Measurements from ENCODE around the gene SYNPO2L. TPM values are rescaled to one million over a fixed set of nuclear protein-coding genes. Genes with fewer than 3 reads are reported as not detected.

The SYNPO2L gene
- total RNA-seq, 1 donor, result under 0.01 TPM

DNA sequence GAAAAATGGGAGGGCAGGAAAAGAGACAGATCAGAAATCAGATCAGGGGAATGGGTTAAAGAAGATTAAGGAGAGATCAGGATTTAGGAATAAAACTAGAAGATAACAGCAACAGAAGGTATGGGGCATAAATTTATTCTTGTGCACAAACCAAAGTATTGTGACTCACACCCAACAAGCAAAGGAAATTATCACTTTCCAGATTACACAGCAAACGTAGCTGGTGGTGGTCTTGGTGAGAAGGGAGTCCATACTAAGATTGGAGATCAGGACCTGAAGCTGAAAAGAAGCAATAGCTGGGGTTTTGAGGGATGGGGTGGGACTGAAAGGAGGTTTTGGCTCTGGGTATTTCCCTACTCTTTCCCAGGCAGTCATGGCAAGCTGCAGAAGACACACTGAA, 11.1 kb downstream of the SYNPO2L start:
- no peak overlapping the region for H3K27ac ChIP-seq (ENCODE audit: low read depth, low read length)
- no peaks in the 10 kb centered on the region for H3K36me3 ChIP-seq (ENCODE audit: insufficient read depth, low read length)
- peaks cover 10% of the 10 kb centered on the region for H3K27me3 ChIP-seq (ENCODE audit: insufficient read depth, low read length)
- TF ChIP-seq, protein P1, sequence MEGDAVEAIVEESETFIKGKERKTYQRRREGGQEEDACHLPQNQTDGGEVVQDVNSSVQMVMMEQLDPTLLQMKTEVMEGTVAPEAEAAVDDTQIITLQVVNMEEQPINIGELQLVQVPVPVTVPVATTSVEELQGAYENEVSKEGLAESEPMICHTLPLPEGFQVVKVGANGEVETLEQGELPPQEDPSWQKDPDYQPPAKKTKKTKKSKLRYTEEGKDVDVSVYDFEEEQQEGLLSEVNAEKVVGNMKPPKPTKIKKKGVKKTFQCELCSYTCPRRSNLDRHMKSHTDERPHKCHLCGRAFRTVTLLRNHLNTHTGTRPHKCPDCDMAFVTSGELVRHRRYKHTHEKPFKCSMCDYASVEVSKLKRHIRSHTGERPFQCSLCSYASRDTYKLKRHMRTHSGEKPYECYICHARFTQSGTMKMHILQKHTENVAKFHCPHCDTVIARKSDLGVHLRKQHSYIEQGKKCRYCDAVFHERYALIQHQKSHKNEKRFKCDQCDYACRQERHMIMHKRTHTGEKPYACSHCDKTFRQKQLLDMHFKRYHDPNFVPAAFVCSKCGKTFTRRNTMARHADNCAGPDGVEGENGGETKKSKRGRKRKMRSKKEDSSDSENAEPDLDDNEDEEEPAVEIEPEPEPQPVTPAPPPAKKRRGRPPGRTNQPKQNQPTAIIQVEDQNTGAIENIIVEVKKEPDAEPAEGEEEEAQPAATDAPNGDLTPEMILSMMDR (IDR thresholded peaks at IDR 0.05; ENCODE audit: extremely low read depth, low read depth, low read length), result no peak
- no peaks in the 10 kb centered on the region for H4K20me1 ChIP-seq (ENCODE audit: insufficient read depth, low read length)
- no peak overlapping the region for H3K4me3 ChIP-seq (ENCODE audit: insufficient read depth, low read length)
- no peaks in the 10 kb centered on the region for H3K9me3 ChIP-seq (ENCODE audit: low read depth, low read length)
- no peak overlapping the region for H2AFZ ChIP-seq (ENCODE audit: low read length)
- peaks cover 21% of the 10 kb centered on the region for H3K4me1 ChIP-seq (ENCODE audit: insufficient read depth, low read length)
- no peak for DNase-seq (ENCODE audit: insufficient read length, low spot score, missing footprints)
- no peaks in the 10 kb centered on the region for H3K79me2 ChIP-seq (ENCODE audit: insufficient read depth, low read length)
- no peak overlapping the region for H3K4me2 ChIP-seq (ENCODE audit: insufficient read depth, low read length)

DNA sequence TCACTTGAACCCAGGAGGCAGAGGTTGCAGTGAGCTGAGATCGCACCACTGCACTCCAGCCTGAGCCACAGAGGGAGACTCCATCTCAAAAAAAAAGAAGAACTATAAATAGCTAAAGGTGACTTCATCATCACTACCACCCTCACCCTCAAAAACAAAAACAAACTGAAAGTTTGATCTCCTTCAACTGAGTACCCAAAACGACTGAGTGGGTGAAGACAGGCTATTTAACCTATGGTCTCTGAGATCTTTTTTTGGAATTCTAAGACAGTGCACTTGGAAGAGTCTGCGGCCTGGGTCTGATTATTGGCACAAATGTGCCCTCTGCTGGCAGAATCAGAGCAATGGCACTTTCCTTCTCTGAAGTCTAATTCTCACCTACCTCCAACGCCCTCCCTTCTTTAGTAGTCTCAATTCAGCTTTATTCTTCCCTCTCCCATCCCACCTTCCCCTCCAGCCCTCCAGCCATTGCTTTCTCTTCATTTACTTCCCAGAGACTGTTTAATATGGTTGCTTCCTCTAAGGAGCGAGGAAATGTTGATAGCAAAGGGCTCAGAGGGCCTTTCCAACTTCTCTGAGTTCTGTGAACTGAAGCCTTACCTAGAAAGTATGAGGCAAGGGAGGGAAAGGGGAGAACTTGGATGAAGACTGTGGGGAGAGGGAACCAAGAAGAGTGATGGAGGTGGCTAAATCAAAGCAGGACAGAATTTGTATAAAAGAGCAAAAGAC, 11.7 kb downstream of the SYNPO2L start:
- Histone ChIP-seq H3K9me3 (ENCODE audit: low read depth, low read length) (no peaks in the 10 kb centered on the region), H2AFZ (ENCODE audit: low read length) (peak overlapping the region; percentile 28), H3K27ac (ENCODE audit: low read depth, low read length) (no peak overlapping the region), H3K27me3 (ENCODE audit: insufficient read depth, low read length) (peaks cover 10% of the 10 kb centered on the region), H3K4me2 (ENCODE audit: insufficient read depth, low read length) (peak overlapping the region; percentile 32), H3K4me1 (ENCODE audit: insufficient read depth, low read length) (peaks cover 16% of the 10 kb centered on the region), H3K36me3 (ENCODE audit: insufficient read depth, low read length) (no peaks in the 10 kb centered on the region), H3K4me3 (ENCODE audit: insufficient read depth, low read length) (no peak overlapping the region), H3K79me2 (ENCODE audit: insufficient read depth, low read length) (no peaks in the 10 kb centered on the region), H4K20me1 (ENCODE audit: insufficient read depth, low read length) (no peaks in the 10 kb centered on the region)
- peak; percentile 94 for DNase-seq (ENCODE audit: insufficient read length, low spot score, missing footprints)
- TF ChIP-seq, protein P1 (IDR thresholded peaks at IDR 0.05; ENCODE audit: extremely low read depth, low read depth, low read length), result peak; percentile 86

- H3K27me3 ChIP-seq (ENCODE audit: insufficient read depth, low read length), result peaks cover 10% of the 10 kb centered on the region
- H3K36me3 ChIP-seq (ENCODE audit: insufficient read depth, low read length), result no peaks in the 10 kb centered on the region
- no peaks in the 10 kb centered on the region for H3K79me2 ChIP-seq (ENCODE audit: insufficient read depth, low read length)
- H3K4me3 ChIP-seq (ENCODE audit: insufficient read depth, low read length), result no peak overlapping the region
- H3K4me2 ChIP-seq (ENCODE audit: insufficient read depth, low read length), result no peak overlapping the region
- no peak overlapping the region for H3K27ac ChIP-seq (ENCODE audit: low read depth, low read length)
- no peaks in the 10 kb centered on the region for H4K20me1 ChIP-seq (ENCODE audit: insufficient read depth, low read length)
- TF ChIP-seq, protein P1 (IDR thresholded peaks at IDR 0.05; ENCODE audit: extremely low read depth, low read depth, low read length), result no peak
- no peak for DNase-seq (ENCODE audit: insufficient read length, low spot score, missing footprints)
- no peak overlapping the region for H2AFZ ChIP-seq (ENCODE audit: low read length)
- H3K4me1 ChIP-seq (ENCODE audit: insufficient read depth, low read length), result peaks cover 8% of the 10 kb centered on the region
- no peaks in the 10 kb centered on the region for H3K9me3 ChIP-seq (ENCODE audit: low read depth, low read length)
Measured at GRCh38 chr10:73643362-73643761, 12.5 kb downstream of the SYNPO2L start.

GRCh38 chr10:73641328-73642060, 14.3 kb downstream of the SYNPO2L start, which contains the start of gene MYOZ1:
Gene MYOZ1 (minus strand): TSS chr10:73641474. CDS start chr10:73640017, 1,457 bp downstream.
- H3K9me3 ChIP-seq (ENCODE audit: low read depth, low read length), result no peaks in the 10 kb centered on the region
- H3K4me3 ChIP-seq (ENCODE audit: insufficient read depth, low read length), result no peak within 1 kb of the TSS
- H3K27me3 ChIP-seq (ENCODE audit: insufficient read depth, low read length), result peaks cover 10% of the 10 kb centered on the region
- no peak within 1 kb of the TSS for H3K4me2 ChIP-seq (ENCODE audit: insufficient read depth, low read length)
- no peaks in the 10 kb centered on the region for H3K4me1 ChIP-seq (ENCODE audit: insufficient read depth, low read length)
- TF ChIP-seq, protein P1 (IDR thresholded peaks at IDR 0.05; ENCODE audit: extremely low read depth, low read depth, low read length), result no peak
- H2AFZ ChIP-seq (ENCODE audit: low read length), result peak within 1 kb of the TSS; percentile 58
- H3K27ac ChIP-seq (ENCODE audit: low read depth, low read length), result no peak within 1 kb of the TSS
- H3K36me3 ChIP-seq (ENCODE audit: insufficient read depth, low read length), result no peaks in the 10 kb centered on the region
- DNase-seq (ENCODE audit: insufficient read length, low spot score, missing footprints), result peak; percentile 90
- H4K20me1 ChIP-seq (ENCODE audit: insufficient read depth, low read length), result no peaks in the 10 kb centered on the region
- H3K79me2 ChIP-seq (ENCODE audit: insufficient read depth, low read length), result no peaks in the 10 kb centered on the region
